HG03558 (cell line): ENCODE data around the gene IGSF21.
"Not testable (repeated sequence)": the region's sequence is repeated elsewhere in the genome, so short reads cannot be mapped to it uniquely, and the experiment has no call there.

Source experiments
- ATAC-seq: cut with Tn5 transposase; IDR thresholded peaks from one replicate; pipeline ENCODE4 v1.9.1; 2021; ENCODE audit warnings: moderate number of reproducible peaks; ENCODE audit not compliant: unreplicated experiment; ENCODE audit errors: extremely low read depth

The IGSF21 gene

GRCh38 chr1:18412882-18413353, 305.3 kb downstream of the IGSF21 start:
- no peak for ATAC-seq

GRCh38 chr1:18413541-18414305, 306.1 kb downstream of the IGSF21 start:
- no peak for ATAC-seq

- ATAC-seq = no peak
Measured at GRCh38 chr1:18414321-18414720, 306.7 kb downstream of the IGSF21 start.

GRCh38 chr1:18414872-18415447, 307.4 kb downstream of the IGSF21 start:
- no peak for ATAC-seq

- no peak for ATAC-seq
Measured at GRCh38 chr1:18415448-18416027, 307.9 kb downstream of the IGSF21 start.

GRCh38 chr1:18416126-18416525, 308.5 kb downstream of the IGSF21 start:
- ATAC-seq = not testable (repeated sequence)

GRCh38 chr1:18417316-18418269, 310.0 kb downstream of the IGSF21 start:
- no peak for ATAC-seq

GRCh38 chr1:18419113-18419844, 311.7 kb downstream of the IGSF21 start:
- no peak for ATAC-seq

GRCh38 chr1:18419845-18420184, 312.2 kb downstream of the IGSF21 start:
- no peak for ATAC-seq

- ATAC-seq = no peak
Measured at GRCh38 chr1:18422076-18422777, 314.6 kb downstream of the IGSF21 start.

- no peak for ATAC-seq
Measured at GRCh38 chr1:18422954-18423353, 315.4 kb downstream of the IGSF21 start.

- no peak for ATAC-seq
Measured at GRCh38 chr1:18426580-18426979, 319.0 kb downstream of the IGSF21 start.
